ENCODE measurements around the gene RFTN1. TPM values are rescaled to one million over a fixed set of nuclear protein-coding genes. Genes with fewer than 3 reads are reported as not detected.

The RFTN1 gene
- total and polyA plus RNA-seq, 8 donors, result 1.9 to 14.0 (median 2.9) TPM

GRCh38 chr3:16335772-16336645, 177.5 kb downstream of the RFTN1 start:
- no peak overlapping the region for H3K4me3 ChIP-seq
- DNase-seq (no peak), ATAC-seq (no peak), FAIRE-seq (no peak)
- TF ChIP-seq CTCF (IDR thresholded peaks at IDR 0.05), result no peak
- no peaks in the 10 kb centered on the region for H3K36me3 ChIP-seq
- intact Hi-C loops (cut with DNase I), result no loop called here
- no peaks in the 10 kb centered on the region for H3K4me1 ChIP-seq
- H3K27ac ChIP-seq, result no peak overlapping the region
- WGBS, 2 donors, result 93 to 96% methylated on average over 14 of the region's 14 CpGs
- H3K9me3 ChIP-seq, result no peaks in the 10 kb centered on the region
- no peaks in the 10 kb centered on the region for H3K27me3 ChIP-seq

- H3K27me3 ChIP-seq, result no peaks in the 10 kb centered on the region
- H3K9me3 ChIP-seq, result no peaks in the 10 kb centered on the region
- TF ChIP-seq CTCF (IDR thresholded peaks at IDR 0.05), result no peak
- WGBS, 2 donors, result 87 to 95% methylated on average over 5 of the region's 5 CpGs
- intact Hi-C loops (cut with DNase I), result no loop called here
- H3K27ac ChIP-seq, result no peak overlapping the region
- H3K4me1 ChIP-seq, result no peaks in the 10 kb centered on the region
- FAIRE-seq (no peak), ATAC-seq (no peak), DNase-seq (no peak)
- no peak overlapping the region for H3K4me3 ChIP-seq
- H3K36me3 ChIP-seq, result no peaks in the 10 kb centered on the region
Measured at GRCh38 chr3:16335333-16335732, 178.2 kb downstream of the RFTN1 start.

GRCh38 chr3:16334909-16335308, 178.6 kb downstream of the RFTN1 start:
- DNase-seq (no peak), FAIRE-seq (no peak), ATAC-seq (no peak)
- H3K36me3 ChIP-seq, result no peaks in the 10 kb centered on the region
- 77 to 82% methylated on average over 4 of the region's 4 CpGs for WGBS, 2 donors
- no peak overlapping the region for H3K27ac ChIP-seq
- H3K4me1 ChIP-seq, result no peaks in the 10 kb centered on the region
- no peaks in the 10 kb centered on the region for H3K9me3 ChIP-seq
- no peaks in the 10 kb centered on the region for H3K27me3 ChIP-seq
- intact Hi-C loops (cut with DNase I), result no loop called here
- no peak for TF ChIP-seq CTCF (IDR thresholded peaks at IDR 0.05)
- H3K4me3 ChIP-seq, result no peak overlapping the region

GRCh38 chr3:16332904-16333426, 180.5 kb downstream of the RFTN1 start:
- 74 to 82% methylated on average over 1 of the region's 1 CpG for WGBS, 2 donors
- no peak for TF ChIP-seq CTCF (IDR thresholded peaks at IDR 0.05)
- no peaks in the 10 kb centered on the region for H3K4me1 ChIP-seq
- H3K27ac ChIP-seq, result no peak overlapping the region
- FAIRE-seq (no peak), DNase-seq (no peak), ATAC-seq (no peak)
- no peaks in the 10 kb centered on the region for H3K27me3 ChIP-seq
- H3K9me3 ChIP-seq, result no peaks in the 10 kb centered on the region
- no peaks in the 10 kb centered on the region for H3K36me3 ChIP-seq
- H3K4me3 ChIP-seq, result no peak overlapping the region
- intact Hi-C loops (cut with DNase I), result no loop called here

- Histone ChIP-seq H3K27me3 (no peaks in the 10 kb centered on the region), H3K36me3 (no peaks in the 10 kb centered on the region), H3K4me1 (no peaks in the 10 kb centered on the region), H3K27ac (no peak overlapping the region), H3K9me3 (no peaks in the 10 kb centered on the region), H3K4me3 (no peak overlapping the region)
- 97 to 99% methylated on average over 3 of the region's 3 CpGs for WGBS, 2 donors
- FAIRE-seq (no peak), DNase-seq (no peak), ATAC-seq (no peak)
- intact Hi-C loops (cut with DNase I), result no loop called here
- TF ChIP-seq CTCF (IDR thresholded peaks at IDR 0.05), result no peak
Measured at GRCh38 chr3:16331319-16331883, 182.1 kb downstream of the RFTN1 start.

Data from pancreas (tissue), 10 donors.